Stimulated activated CD8-positive, alpha-beta memory T cell treated with anti-CD3 and anti-CD28 coated beads, Interleukin-7, amount 100 ng/mL, for 48 hours (primary cell): Measurements from ENCODE around the gene GALNT7.

ENCODE experiments used
- DNase-seq, 2 donors: peaks; one replicate each; pipeline ENCODE4 v3.0.0-alpha.2; 2020; ENCODE audit warnings: low read depth in 1 of 2; ENCODE audit errors: extremely low read depth in 1 of 2

Gene GALNT7

DNA sequence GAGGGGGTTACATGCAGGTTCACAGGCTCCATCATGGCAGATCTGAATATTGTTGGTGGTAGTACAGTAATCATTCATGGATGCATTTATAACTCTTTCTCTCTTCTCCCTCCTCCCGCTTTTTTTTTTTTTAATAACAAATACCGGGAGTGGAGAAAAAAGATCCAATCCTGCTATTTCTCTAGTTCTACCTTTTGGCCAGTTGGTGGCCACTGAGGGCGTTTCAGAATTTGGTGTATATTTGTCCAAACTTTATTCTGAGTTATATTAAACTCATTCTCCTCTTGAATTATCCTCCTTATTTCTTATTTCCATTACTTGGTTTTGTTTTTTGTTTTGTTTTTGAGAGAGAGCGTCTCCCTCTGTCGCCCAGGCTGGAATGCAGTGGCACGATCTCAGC, 90.7 kb downstream of the GALNT7 start:
- no peak for DNase-seq

DNA sequence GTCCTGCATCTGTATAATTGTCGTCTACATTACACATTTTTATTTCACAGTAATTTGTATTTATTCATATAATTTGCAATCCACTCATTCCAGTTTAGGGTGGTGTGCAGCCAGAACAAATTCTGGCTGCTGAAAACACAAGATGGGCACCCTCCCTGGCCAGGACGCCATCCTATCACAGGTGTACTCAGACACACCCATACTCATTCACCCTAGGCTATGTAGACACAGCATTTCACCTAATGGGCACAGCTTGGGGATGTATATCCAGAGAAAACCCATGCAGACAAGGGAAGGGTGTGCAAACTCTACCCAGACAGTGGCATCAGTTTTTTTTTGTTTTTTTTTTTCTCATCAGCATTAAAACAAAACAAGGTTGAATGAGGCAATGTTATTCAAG, 92.4 kb downstream of the GALNT7 start:
- no peak for DNase-seq

DNA sequence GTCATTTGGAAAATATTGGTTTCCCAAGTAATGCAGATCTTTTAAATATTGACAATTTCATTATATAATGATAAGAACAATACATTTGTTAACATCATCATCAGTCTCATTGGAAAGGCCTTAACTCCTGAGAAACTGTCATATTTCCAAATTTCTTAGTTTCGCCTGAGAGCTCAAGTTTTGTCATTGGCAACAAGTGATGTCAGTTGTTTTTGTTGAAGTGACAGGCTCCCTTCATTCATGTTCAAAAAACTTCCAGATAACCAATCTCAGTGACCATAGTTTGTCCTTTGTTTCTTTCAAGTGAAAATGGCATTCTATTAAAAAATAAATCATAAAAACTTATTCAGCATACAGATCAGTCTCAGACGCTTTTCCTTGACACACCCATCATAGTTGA, 93.8 kb downstream of the GALNT7 start:
- DNase-seq = no peak

DNA sequence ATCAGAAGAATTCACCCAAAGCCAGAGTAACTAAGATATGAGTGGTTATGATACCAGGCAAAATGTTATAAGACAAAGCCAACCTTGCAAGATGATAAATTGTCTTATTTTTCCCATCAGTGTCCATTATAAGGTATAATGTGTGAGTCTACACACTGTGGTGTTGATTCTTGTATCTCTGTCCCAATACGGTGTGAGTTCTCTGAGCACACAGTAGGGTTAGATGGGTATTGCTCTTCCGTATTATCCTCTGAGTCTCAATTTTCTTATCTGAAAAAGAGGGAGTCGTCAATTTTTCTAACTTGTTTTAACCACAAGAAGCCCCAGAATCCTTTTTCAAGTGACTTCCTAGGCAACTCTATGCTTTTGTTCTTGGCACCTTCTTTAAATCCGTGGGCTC, 95.6 kb downstream of the GALNT7 start:
- DNase-seq = no peak

DNA sequence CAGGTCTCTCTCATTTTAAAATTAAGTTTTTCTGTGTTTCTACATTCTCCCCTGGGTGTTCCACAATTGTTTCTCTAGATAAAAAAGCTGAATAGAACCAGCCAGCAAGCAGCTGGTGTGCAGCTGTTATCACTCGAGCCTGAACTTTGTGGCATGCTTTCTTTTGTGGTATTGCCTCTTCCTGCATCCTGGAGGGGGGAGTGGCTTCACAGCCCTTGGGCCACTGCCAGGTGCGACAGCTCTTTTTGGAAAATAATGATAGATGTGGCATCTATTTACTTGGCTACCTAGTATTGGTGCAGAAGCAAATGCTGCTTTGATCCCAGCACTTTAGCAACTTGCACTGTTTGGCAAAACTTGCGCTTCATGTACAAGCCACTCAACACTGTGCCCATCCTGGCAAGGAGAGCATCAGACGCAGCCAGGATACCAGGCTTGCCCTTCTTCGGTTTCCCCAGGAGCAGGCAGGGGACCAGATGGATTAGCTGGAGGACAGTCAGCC, 96.1 kb downstream of the GALNT7 start:
- DNase-seq = no peak

DNA sequence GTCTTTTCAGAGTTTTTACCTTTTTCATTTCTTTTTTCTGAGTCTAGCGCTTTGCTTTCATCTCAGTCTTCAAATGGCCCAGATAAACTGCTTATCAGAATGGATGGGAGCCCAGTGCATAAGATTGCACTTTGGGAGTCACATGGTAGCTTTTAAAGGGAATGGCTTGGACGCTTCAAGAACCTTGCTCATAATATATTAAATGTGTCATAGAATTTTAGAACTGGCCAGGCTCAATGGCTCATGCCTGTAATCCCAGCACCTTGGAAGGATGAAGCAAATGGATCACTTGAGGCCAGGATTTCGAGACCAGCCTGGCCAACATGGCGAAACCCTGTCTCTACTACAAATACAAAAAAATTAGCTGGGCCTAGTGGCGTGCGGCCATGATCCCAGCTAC, 97.1 kb downstream of the GALNT7 start:
- DNase-seq = no peak

DNA sequence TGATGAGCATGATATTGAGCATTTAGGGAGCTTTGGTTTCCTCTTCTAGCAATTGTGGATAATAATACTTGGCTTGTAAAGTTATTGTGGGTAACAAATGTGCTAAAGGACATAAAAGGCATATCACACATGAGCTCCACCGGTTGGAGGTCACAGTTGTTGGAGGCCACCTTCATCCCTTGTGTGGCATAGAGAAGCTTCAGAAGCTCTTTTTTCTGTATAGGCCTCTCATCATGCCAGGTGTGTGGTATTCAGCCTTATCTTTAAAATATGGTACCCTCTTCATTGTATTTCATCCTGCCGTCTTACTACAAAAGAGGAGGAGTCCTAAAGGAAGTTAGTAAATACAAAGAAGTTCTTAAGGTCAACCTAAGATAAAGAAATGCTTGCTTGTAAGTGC, 99.1 kb downstream of the GALNT7 start:
- DNase-seq = no peak

DNA sequence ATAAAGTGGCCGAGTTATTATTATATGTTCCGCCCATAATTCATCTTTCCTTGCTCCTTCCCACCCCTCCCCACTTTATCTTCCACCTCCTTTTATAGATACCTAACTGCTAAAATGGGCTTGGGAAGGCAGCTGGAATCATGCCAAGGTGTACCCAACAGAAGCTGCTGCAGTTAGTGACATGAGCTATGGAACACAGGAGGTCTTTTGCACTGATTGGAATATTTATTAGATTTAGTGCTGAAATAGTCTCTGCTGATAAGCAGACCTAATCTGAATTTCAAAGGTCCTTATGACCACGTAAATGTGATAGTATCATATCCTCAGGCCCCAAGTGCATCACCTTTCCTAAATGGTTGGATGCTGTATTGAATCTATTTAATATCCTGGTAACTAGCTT, 100.7 kb downstream of the GALNT7 start:
- DNase-seq = no peak

DNA sequence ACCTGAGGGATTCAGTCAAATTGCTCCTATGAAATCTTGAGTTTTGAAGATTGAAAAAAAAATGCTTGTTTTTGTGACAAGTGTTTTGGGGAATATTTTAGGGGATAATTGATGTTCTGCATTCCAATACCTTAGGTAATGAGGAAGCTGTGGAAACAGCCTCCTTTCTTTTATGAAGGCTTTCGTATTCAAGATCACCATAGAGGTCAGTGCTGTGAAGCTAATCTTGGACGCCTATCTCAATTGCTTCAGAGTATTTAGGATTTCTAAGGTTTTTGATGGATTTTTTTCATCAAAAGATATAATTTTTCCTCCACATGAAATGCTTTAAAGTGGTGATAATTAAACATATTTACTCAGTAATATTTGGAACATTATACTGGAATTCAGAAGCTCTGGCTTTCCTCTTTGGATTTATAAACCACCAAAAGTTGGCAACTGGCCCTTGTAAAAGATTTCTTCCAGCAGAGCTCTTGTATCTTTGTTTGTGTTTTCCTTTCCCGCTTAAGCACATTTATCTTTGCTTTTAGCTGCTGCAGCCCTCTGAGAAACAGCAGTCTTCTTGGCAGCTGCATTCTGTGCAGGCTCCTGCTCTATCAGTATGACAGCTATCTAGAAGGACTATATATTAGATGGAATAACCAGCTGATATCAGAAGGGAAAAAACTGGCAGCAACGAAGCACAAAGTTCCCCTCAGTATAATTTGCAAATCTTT, 101.9 kb downstream of the GALNT7 start:
- no peak for DNase-seq

DNA sequence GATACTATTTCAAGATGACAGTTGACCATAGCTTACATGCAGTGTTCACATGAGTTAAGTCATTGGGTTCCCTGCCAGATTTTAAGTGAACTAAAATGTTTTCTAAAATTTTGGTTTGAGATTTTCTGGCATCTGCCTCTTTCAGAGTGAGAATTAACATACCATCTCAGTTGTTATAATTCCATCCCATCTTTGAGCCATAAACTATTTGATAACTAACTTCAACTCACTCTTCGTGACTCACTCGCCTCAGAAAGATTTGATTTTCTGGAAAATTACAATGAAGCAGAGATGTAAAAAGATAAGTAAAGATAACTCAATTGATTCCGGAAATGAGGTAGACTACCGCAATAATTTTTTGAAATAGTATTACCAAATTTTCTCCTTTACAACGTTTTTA, 103.7 kb downstream of the GALNT7 start:
- DNase-seq = no peak

DNA sequence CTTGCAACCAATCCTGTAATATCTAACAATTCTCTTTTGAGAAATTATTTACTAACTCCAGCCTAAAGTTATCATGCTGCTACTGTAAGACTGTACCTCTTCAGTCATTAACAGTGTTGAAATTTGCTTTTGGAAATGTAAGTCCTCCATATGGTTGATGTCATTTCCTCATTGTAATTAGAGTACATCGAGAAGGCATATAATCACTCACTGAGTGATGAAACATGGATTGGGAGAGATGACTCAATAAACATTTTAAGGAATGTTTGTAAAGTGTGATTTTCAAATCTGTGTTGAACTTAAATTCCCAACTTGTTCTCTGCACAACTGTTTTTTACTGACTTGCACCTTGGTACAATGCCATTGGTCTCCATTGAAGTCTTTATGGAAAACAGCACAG, 104.4 kb downstream of the GALNT7 start:
- DNase-seq = no peak

DNA sequence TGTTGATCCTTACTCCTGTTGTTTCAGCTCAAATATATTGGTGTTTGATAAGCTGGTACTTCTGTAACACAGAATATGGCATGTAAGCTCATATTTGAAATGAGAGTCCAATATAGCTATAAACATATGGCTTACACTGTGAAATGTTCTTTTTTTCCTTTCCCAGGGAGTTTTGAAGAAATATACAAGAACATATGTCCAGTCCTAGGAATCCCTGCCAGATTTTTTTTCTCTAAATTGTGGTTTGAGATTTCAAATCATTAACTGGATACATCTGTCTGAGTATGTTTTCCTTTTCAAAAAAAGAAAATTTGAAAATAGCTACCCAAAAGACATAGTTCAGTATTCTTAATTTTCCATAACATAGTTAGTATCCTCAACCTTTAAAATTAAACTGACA, 105.3 kb downstream of the GALNT7 start:
- DNase-seq = no peak

DNA sequence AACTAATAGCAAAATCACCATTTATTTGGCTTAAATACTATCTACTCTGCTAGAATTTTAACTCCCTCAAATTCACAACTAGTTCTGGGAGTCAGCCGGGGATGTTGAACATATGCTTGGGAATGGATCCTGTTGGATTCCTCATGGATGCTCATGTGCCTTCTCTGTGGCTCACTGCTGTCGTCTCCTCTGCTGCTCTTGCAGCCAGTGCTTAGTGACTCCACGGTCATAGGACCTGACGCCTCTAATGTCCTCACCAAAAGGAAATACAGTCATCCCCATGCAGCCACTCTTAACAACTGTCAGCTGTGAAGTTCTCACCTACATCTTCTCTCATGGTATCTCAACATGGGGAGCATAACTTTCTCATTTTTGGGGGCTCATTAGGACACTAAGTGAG, 106.1 kb downstream of the GALNT7 start:
- no peak for DNase-seq

DNA sequence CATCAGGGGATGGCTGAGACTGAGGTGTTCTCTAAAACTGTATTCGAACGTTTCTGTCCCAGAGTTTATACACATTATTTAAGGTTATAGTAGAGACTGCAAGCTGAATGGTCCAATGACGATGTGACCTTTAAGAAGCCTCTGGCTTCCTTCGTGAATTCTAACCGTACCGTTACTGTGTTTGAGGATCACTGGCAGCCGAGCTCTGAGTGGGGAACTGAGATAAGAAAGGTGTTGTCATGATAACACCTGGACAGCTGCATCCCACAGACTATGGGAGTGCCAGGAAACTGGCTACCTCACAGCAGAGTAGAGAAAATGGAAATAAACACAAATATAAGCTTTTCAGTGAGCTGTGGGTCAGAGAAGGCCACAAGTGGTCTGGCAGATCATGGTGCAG, 106.5 kb downstream of the GALNT7 start:
- no peak for DNase-seq

DNA sequence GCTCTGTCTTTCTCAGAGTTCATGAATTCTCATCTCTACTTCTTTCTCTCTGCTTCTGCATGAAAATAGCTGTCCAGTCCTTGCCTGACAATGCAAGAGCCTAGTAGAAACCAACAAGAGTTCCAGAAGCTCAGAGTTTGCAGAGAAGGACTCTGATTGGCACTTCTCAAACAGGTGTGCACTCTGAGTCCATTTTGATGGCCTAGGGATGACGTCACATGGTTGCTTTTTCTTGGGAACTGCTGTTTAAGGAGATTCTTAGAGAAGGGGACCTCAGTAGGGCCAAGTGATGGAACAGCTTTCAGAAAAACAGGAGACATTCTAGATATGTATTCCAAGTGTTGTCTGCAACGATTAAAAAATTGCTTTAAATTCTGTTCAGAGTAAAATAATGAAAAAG, 108.7 kb downstream of the GALNT7 start:
- DNase-seq = no peak

DNA sequence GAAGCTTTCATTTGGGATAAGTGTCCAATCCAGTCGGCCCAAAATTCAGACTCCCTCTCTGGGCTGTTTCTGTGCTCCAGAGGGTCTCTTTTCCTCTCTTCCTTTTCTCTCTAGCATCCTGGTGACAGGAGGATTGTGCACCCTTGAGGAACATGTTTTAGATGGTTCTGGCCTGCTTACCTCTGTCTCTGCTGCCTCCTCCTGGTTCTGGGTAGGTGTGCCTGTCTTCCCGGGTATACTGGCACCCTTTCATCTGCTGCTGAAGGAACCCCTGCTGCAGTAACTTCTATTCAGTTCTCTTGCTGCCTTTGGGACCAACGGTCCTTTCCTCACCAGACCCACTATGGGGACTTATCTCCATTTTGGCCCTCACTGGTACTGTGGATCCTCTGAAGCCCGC, 112.4 kb downstream of the GALNT7 start:
- no peak for DNase-seq

DNA sequence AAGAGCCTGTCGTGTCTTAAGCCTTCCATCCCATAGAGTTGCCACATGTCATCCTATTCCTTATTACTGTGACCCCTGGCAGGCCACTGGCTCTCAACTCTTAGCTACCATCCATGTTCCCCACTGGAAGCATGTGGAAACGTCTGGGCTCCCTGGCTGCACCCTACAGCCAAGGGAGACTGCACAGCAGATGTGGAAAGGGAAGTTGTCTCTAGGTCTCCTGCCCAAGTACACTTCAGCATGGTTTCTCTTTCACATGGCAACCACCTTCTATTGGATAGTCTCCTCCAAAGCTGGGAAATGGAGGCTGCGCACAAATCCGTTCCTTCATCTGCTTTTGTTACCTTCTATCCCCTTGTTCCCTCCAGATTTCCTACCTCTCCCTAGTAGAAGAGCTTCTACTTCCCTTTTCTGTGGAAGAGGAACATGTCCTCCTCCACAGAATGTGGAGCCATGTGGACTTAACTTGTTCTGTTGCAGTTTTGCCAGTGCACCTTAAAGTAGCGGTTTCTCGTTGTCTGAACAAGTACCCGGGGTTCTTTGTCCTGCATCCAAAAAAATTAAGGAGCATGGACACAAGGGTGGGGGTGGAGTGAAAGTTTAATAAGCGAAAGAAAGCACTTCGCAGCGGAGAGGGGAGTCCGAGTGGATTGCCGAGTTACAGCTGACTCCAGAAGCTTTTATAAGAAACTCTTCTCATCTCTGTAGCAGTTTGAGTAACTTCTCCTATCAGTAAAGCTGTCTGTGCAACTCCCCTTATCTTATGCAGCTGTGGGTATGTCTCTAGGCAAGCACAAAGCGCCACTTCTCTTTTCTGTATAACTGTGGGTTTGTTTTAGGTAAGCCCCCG, 113.0 kb downstream of the GALNT7 start:
- DNase-seq = no peak

DNA sequence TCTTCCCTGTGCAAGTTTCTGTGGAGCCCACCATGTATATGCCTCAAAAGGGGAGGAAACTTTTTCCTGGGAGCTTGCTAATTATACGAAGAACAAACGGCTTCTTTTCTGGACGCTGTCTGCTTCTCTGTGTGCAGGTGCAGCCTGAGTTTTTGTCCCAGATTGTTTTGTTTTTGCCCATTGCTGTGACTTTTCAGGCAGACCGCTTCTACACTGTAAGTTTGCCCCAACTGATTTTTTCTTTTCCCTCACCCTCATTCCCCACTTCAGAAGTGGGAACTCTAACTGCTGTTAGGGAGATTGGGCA, 113.6 kb downstream of the GALNT7 start:
- no peak for DNase-seq

DNA sequence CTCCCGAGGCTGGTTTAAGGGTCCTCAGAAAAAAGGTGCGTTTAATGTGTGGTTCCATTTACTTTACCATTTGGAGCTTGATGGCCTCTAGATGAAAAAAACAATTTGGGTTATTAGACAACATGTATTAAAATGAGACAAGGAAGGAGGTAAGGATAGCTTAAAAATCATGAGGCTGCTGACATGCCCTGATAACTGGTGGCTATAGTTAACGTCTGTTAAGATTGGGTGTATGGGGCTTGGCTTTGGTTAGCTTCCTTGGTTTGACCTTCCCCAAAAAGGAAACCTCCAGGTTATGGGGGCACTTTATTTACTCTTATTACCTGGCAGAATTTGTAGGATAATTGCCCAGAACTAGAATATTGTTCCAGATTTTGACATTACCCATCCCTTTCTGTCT, 114.0 kb downstream of the GALNT7 start:
- no peak for DNase-seq

DNA sequence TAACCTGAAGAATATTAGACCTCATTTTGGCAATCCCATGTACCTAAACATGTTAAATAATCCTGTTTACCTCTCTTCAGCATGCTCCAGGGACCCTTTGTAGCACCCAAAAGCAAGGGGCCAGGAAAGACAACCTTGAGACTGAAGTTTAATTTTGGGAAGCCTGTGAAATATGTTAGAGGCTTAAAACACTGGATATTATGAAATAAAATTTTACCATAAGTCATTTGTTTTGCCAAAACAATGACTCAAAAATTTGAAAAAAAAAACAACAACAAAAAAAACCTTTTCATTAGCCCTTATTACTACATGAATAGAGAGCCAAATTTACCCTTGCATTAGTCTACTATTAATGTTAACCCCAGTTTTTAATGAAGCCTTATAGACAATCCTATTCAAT, 115.9 kb downstream of the GALNT7 start:
- DNase-seq = no peak

DNA sequence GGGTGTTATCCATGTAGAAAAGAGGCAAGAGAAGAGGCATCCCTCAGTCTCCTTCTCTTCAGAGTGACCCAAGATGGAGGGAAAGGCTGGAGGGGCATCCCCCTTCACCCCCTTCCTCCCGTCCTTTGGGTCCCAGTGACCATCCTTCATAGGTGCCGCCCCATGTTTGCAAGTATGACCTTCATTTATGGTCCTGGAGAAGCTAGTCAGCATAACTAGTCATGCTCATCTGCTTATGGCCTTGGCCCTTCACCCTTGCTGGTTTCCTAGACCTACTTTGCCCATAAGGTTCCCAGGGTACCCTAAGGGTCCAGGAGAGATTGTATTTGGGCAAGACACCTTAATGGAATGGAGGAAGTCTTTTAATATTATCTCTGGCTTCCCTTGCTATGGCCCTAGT, 118.9 kb downstream of the GALNT7 start:
- no peak for DNase-seq

DNA sequence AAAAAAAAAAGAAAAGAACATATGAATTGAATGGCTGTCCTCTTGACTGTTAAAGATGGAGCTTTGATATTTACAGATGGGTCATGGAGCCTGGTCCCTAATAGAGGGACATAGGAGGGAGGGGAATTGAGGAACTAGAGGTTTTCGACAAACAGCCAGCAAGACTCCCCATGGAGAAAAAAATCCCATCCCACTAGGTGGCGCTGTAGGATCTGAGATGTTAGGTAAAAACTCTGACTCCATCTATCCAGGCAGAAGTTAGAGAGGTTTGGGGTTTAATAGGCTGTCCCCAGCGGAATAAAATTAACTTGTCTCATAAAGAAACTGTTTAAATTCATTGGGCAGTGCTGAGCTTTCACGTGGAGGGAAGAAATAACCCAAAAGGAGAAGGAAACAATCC, 119.7 kb downstream of the GALNT7 start:
- DNase-seq = peak; percentile 6 to 60
